Hippocampal formation (tissue), 2 donors: ENCODE results near the gene GAB4.

ENCODE experiments used
- DNase-seq, 2 donors: peaks; one replicate each; lab custom pipeline; 2025; lab: John Stamatoyannopoulos, UW

GAB4 gene

GRCh38 chr22:16988257-16988656 lies 19.8 kb downstream of the GAB4 start:
- no peak for DNase-seq

GRCh38 chr22:16987822-16988221 lies 20.2 kb downstream of the GAB4 start:
- DNase-seq: no peak

GRCh38 chr22:16975155-16975885 lies 32.7 kb downstream of the GAB4 start:
- no peak for DNase-seq

- no peak for DNase-seq
Observed at GRCh38 chr22:16974298-16975084, 33.5 kb downstream of the GAB4 start.

- no peak for DNase-seq
Observed at GRCh38 chr22:16973591-16974297, 34.3 kb downstream of the GAB4 start.

- DNase-seq: no peak
Observed at GRCh38 chr22:16972311-16972710, 35.7 kb downstream of the GAB4 start.

- DNase-seq: no peak
Observed at GRCh38 chr22:16970446-16970845, 37.6 kb downstream of the GAB4 start.

- DNase-seq: no peak
Observed at GRCh38 chr22:16969508-16970327, 38.3 kb downstream of the GAB4 start.

GRCh38 chr22:16968218-16968595 lies 39.8 kb downstream of the GAB4 start:
- no peak for DNase-seq

- DNase-seq: no peak
Observed at GRCh38 chr22:16967453-16968217, 40.4 kb downstream of the GAB4 start.

- DNase-seq: no peak
Observed at GRCh38 chr22:16966251-16966650, 41.8 kb downstream of the GAB4 start.

- no peak for DNase-seq
Observed at GRCh38 chr22:16965560-16965959, 42.5 kb downstream of the GAB4 start.

GRCh38 chr22:16965083-16965482 lies 42.9 kb downstream of the GAB4 start:
- DNase-seq: no peak

GRCh38 chr22:16964366-16964765 lies 43.7 kb downstream of the GAB4 start:
- DNase-seq: no peak

- DNase-seq: no peak
Observed at GRCh38 chr22:16963189-16963945, 44.7 kb downstream of the GAB4 start.

GRCh38 chr22:16962501-16962900 lies 45.5 kb downstream of the GAB4 start:
- no peak for DNase-seq

- no peak for DNase-seq
Observed at GRCh38 chr22:16961477-16962186, 46.4 kb downstream of the GAB4 start.

- DNase-seq: no peak
Observed at GRCh38 chr22:16960884-16961249, 47.2 kb downstream of the GAB4 start.

GRCh38 chr22:16960220-16960883 lies 47.7 kb downstream of the GAB4 start:
- DNase-seq: no peak
